ENCODE data around the gene HELZ.

DNA sequence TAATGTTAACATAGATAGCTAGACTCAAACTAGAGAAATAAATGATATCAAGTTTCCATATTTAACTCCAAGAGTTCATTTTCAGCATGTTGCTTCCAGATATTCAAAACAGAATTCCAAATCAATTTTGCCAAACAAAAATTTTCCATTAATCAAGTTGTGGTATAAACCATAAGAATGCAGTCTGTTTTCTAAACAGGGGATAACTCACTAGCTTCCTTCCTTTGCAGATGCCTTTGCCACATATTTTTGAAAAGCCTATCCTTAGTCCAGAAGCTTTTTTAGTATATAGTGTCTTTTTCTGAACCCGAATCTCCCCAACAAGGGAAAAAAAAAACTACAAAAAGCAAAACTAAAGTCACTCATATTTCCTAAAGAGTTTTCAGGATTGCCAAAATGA, 61.5 kb downstream of the HELZ start:
- TF ChIP-seq, protein P1, sequence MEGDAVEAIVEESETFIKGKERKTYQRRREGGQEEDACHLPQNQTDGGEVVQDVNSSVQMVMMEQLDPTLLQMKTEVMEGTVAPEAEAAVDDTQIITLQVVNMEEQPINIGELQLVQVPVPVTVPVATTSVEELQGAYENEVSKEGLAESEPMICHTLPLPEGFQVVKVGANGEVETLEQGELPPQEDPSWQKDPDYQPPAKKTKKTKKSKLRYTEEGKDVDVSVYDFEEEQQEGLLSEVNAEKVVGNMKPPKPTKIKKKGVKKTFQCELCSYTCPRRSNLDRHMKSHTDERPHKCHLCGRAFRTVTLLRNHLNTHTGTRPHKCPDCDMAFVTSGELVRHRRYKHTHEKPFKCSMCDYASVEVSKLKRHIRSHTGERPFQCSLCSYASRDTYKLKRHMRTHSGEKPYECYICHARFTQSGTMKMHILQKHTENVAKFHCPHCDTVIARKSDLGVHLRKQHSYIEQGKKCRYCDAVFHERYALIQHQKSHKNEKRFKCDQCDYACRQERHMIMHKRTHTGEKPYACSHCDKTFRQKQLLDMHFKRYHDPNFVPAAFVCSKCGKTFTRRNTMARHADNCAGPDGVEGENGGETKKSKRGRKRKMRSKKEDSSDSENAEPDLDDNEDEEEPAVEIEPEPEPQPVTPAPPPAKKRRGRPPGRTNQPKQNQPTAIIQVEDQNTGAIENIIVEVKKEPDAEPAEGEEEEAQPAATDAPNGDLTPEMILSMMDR (IDR thresholded peaks at IDR 0.05): no peak
- TF ChIP-seq POLR2A (IDR thresholded peaks at IDR 0.05): no peak

Data from lower leg skin (tissue), 3 donors.